Ovary (tissue), 3 donors: ENCODE data around the gene TACC2.

Experiments used
- EP300 ChIP-seq: sonication (generic); formaldehyde crosslinking; IDR thresholded peaks from one replicate; pipeline ENCODE4 v1.6.1; 2017; ENCODE audit warnings: antibody characterized with exemption
- POLR2A ChIP-seq: fragments of 450-650 bp; IDR thresholded peaks from one replicate; pipeline ENCODE4 v1.6.1; 2017; ENCODE audit warnings: antibody characterized with exemption, mild to moderate bottlenecking, moderate library complexity
- TF ChIP-seq, protein P1 (sequence below), 3 donors: fragments of 450-650 bp in 2 of 3; fragments of 200-600 bp in 1 of 3; IDR thresholded peaks; one replicate each; pipeline versions ENCODE4 v1.5.1 to v1.8.0; 2016 to 2022; ENCODE audit warnings: antibody characterized with exemption in 3 of 3, mild to moderate bottlenecking in 1 of 3
- donor health status: DM: no; HTN: no; CAD: no.

DNA sequence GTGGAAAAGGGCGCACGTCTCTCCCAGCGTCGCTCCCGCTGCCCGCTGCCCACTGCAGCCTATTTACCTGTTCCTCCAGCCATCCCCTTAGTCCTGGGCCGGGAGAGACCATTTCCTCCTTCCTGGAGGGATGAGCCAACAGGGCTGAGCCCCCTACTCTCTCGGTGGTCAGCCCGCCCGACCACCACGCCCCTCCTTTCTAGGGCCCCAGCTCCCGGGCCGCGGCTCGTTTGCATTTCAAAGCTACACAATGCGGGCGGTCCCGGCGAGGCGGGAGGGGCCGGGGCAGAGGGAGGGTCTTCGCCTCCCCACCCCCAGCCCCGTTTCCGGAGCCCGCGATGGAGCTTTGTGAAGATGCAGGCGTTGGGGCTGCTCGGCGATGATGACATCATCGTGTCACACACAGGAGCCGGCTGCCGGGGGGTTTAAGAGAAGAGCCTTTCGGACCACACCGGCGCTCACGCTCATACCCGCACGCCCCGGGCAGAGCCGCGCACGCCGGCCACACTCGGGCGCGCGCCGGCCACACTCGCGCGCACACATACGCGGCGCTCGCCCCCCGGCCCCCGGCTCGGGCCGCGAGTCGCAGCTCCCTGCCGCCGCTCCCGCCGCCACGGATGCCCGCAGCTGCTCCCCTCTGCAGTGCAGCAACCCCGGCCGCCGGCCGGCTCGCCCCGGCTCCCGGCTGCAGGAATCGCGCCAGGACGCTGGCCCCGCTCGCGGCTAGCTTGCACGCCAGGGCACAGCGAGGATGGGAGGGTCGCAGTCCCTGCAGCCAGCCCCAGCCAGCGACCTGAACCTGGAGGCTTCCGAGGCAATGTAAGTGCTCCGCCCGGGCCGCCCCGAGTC lies 174.4 kb downstream of the TACC2 start:
- TF ChIP-seq, protein P1, sequence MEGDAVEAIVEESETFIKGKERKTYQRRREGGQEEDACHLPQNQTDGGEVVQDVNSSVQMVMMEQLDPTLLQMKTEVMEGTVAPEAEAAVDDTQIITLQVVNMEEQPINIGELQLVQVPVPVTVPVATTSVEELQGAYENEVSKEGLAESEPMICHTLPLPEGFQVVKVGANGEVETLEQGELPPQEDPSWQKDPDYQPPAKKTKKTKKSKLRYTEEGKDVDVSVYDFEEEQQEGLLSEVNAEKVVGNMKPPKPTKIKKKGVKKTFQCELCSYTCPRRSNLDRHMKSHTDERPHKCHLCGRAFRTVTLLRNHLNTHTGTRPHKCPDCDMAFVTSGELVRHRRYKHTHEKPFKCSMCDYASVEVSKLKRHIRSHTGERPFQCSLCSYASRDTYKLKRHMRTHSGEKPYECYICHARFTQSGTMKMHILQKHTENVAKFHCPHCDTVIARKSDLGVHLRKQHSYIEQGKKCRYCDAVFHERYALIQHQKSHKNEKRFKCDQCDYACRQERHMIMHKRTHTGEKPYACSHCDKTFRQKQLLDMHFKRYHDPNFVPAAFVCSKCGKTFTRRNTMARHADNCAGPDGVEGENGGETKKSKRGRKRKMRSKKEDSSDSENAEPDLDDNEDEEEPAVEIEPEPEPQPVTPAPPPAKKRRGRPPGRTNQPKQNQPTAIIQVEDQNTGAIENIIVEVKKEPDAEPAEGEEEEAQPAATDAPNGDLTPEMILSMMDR (IDR thresholded peaks at IDR 0.05) = no peak
- TF ChIP-seq POLR2A (no peak), EP300 (no peak)
